GM19395 (cell line): ENCODE measurements around the gene CHPF.

Experiments used
- ATAC-seq: cut with Tn5 transposase; IDR thresholded peaks from one replicate; pipeline ENCODE4 v1.9.1; 2021; ENCODE audit warnings: mild to moderate bottlenecking, moderate library complexity; ENCODE audit not compliant: unreplicated experiment

Gene CHPF

GRCh38 chr2:219514836-219515235 is 28.8 kb downstream of the CHPF start:
- no peak for ATAC-seq

DNA sequence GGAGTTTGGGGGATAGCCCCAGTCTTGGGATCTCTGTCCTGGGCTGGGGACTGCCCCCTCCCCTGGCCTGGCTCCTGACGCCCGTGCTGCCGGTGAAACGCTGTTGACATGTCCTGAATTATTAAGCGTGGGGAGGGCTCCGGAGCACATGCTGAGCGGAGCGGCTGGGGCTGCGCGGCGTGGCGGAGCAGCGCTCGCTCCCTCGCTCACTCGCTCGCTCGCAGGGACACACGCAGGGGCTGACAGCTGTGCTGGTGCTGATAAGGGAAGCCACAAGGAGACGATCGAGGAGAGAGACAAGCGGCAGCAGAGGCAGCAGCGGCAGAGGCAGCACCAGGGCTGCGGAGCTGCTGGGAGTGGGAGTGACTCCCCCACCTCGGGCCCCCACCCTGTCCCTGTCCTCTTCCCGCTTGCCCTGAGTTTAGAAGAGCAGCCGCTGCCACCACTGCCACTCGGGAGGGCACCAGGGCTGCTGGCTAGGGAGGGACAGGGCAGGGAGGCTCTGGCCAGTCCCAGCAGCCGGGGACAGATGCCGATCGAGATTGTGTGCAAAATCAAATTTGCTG is 29.3 kb downstream of the CHPF start, which contains the start of gene ASIC4:
ASIC4 (plus strand) TSS at position 287 of the 566 bp plus-strand sequence; CDS start at position 530, 243 bp downstream.
- no peak for ATAC-seq

- ATAC-seq: no peak
These were observed 29.8 kb downstream of the CHPF start for GRCh38 chr2:219513787-219514186.

- ATAC-seq: no peak
These were observed 30.9 kb downstream of the CHPF start for GRCh38 chr2:219512524-219513216.

- no peak for ATAC-seq
These were observed 31.9 kb downstream of the CHPF start for GRCh38 chr2:219511547-219512325.

DNA sequence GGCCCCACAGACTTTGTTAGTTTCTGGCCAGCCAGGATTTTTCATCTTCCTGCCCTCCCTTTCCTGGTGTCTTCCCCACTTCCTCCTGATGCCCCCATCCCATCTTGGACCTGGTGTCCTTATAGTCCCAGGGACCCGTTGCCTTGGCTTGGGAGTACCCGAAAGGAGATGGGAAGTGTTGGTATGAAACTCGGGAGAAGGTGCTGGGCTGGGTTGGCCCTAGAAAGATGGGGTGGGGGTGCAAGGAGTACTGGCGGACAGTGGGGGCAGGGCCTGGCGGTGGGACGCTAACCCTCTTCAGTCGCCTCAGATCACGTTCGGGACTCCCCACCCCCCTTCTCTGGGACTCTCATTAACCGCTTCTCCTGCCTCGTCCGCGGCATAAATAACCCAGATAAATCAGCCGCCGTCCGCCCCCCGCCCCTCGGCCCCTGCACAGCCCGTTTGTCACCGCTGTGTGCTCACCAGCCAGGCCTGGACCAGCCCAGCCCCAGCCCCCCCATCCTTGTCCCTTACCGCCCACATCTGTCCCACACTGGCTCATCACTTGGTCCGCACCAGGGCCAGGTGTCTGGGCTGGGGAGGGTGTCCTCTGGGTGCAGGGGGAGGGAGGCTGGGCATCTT is 33.0 kb downstream of the CHPF start:
- ATAC-seq: no peak

DNA sequence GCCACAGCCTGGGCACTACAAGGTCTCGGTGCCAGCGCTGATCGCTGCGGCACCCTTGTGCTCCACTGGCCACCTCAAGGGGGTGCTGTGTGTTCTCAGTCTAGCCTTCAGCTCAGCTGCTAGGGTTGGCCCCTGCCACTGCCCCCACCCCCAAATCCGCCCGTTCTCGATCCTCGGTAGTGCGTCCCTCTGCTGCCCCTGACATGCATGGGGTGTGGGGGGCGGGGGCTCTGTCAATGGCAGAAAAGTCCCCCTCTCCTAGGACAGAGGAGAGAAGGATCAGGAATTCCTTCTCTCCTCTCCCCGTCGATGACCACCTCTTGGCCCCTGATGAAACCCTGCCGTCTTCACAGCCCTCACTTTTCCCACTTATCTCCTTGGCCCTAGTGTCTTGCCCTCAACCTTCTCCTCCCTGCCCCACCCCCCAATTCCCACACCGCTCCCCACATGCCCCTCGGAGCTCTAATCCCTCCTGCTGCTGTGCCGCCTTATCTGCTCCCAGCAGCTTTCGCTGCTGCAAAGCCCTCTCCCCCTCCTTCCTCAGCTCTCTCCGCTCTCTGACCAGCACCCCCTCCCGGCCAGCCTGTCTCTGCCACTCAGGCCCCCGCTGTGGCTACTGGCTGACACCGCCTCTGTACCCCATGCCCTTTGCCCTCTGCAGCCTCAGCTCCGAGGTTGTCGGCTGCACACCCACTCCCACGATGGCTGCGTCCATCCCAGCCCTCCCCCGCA is 33.7 kb downstream of the CHPF start:
- peak; percentile 74 for ATAC-seq

GRCh38 chr2:219508971-219509779 is 34.4 kb downstream of the CHPF start:
- ATAC-seq: peak; percentile 26

GRCh38 chr2:219508444-219508734 is 35.2 kb downstream of the CHPF start:
- ATAC-seq: no peak

DNA sequence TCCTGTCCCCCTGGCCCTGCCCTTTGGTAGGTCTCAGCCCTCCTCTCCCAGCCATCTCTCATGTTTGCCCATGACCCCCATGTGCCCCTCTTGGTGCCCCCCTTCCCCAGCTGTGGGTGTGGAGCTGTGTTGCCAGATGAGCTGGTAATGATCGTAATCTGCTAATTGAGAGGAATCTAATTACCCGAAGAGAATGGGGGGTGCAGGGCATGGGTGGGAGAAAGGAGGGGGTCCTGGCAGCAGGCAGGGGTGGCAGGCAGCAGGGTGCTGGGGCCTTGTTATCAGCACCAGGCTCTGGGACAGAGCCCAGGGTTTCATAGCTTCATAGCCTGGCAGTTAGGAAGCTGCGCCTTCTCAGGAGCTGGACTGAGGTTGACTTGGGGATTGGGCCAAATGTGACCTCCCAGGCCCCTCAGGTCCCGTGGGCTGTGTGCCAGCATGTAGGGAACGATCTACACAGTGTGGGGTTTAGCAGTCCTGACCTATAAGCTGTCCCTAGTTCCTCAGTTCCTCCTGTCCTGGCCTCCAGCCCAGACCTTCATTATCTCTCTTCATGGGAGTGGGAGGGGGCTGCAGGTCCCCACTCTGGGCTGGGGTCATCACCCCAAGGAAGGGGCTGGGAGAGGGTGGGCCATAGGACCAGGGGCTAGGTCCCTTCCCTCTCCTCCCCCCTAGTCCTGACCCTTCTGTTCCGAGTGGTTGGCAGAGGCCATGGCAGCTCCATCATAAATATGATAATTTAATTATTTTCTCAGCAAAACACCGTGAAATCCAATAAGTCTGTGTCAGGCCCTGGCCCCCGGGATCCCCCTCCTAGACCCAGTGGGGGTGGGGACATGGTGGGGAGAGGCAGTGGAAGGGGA is 35.8 kb downstream of the CHPF start:
- ATAC-seq: no peak

DNA sequence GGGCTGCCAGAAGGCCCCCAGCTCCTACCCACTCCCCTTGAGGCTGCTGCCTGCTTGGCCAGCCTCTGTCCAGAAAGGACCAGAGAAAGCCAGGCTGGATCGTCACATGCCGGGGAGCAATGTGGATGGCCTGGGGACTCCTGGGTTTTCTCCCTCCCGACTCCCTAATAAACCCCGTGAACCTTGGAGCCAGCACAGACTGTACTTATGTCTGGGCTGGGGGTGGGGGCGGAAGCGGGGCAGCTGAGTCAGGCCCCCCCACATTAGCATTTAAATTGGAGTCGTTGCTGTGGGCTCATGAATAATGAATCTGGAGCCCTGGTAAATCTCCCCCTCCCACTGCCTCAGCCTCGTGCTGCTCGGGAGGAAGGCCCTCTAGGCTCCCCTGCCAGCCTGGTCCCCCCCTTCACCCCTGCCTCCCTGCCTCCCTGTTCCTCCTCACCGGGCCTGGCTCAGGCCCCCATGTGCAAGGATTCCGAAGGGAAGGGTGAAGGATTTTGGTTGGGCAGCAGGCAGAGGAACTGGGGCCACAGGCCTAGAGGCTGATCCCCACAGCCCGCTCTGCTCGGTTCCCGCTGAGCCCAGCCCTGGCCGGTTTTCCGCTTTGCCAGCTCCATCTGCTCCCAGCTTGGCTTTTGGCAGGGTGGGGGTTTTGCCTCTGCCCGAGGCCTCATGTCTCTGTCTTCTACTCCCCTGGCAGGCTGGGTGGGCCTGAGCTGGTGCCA is 36.6 kb downstream of the CHPF start:
- no peak for ATAC-seq

GRCh38 chr2:219506153-219506801 is 37.3 kb downstream of the CHPF start:
- ATAC-seq: no peak

DNA sequence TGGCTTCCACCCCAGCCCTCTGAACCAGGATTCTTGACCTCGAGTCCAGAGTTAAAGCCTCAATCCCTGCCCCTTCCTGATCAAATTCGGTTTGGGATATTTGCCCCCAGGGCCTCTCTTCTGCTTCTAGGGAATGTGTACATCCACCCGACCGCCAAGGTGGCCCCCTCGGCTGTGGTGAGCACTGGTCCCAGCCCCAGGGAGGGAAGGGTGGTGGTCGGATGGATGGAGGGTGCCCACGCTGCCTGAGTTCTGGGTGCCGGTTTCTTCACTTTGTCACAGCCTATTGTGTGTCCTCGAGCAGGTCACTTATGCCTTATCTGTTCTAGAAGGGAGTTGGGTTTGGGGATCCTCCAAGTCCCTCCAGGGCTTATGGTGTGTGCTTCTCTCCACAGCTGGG is 38.0 kb downstream of the CHPF start:
- no peak for ATAC-seq

DNA sequence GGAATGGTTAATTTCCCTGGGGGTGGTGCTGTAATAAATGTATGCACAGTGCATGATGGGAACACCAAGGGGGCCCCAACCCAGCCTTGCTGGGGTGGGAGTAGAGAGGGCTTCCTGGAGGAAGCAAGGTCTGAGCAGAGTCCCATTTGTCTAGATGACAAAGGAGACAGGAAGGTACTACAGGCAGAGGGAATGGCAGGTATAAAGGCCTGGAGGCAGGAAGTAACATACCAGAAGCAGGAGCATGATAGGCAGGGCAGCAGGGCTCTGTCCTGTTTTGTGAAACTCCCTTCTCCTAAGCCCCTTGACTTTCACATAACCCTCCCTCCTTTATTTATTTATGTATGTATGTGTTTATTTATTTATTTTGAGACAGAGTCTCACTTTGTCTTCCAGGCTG is 41.0 kb downstream of the CHPF start:
- no peak for ATAC-seq

DNA sequence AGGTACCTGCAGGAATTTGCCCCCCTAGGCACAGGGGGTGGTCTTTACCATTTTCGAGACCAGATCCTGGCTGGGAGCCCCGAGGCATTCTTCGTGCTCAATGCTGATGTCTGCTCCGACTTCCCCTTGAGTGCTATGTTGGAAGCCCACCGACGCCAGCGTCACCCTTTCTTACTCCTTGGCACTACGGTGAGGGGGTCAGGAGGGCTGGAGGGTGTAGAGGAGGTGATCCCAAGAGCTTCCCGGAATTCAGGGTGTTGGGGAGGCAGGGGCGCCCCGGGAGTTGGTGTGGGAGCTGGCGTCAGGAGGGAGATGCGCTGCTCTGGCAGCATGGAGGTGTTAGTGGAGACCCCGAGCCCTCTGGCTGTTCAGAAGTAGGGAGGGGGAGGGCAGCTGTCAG is 41.8 kb downstream of the CHPF start:
- ATAC-seq: no peak

DNA sequence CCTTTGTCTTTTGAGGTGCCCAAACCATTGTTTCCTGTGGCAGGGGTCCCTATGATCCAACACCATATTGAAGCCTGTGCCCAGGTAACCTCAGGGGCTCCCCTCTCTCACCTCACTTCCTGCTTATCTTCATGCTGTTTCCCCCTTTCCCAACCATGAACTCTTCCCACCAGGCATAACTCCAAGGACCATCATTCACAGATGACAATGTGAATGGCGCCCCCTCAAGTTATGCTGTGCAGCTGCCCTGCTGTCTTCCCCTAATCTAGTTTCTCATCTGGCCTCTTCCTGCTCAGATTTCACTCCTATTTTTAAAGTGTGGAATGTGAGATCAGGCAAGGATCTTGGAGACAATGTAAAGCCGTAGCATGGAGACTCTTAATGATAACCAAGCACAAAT is 43.5 kb downstream of the CHPF start:
- no peak for ATAC-seq

GRCh38 chr2:219499555-219499954 is 44.1 kb downstream of the CHPF start:
- no peak for ATAC-seq

GRCh38 chr2:219499058-219499307 is 44.6 kb downstream of the CHPF start:
- ATAC-seq: peak; percentile 13
